ENCODE results near the gene SORBS1. TPM values are rescaled to one million over a fixed set of nuclear protein-coding genes. Genes with fewer than 3 reads are reported as not detected.

The SORBS1 gene
- total and polyA plus RNA-seq, 5 experiments from 2014 or later = 0.25 to 1.7 (median 0.49) TPM

- H3K4me1 Mint-ChIP-seq = no peaks in the 10 kb centered on the region
- ATAC-seq (no peak), DNase-seq (no peak)
- peaks cover 2 to 10% (median 3%) of the 10 kb centered on the region in 5 donors for H3K27me3 Mint-ChIP-seq
- no peak overlapping the region for H3K27ac Mint-ChIP-seq
- H3K36me3 Mint-ChIP-seq = no peaks in the 10 kb centered on the region
- no peak overlapping the region for H3K4me3 Mint-ChIP-seq
- H3K9me3 Mint-ChIP-seq = no peaks in the 10 kb centered on the region
- POLR2A ChIA-PET = no interaction called here
Observed at GRCh38 chr10:95516774-95517373, 44.3 kb downstream of the SORBS1 start.

- ATAC-seq (no peak), DNase-seq (no peak)
- H3K27ac Mint-ChIP-seq = no peak overlapping the region
- H3K27me3 Mint-ChIP-seq = peaks cover 3 to 18% (median 5%) of the 10 kb centered on the region in 5 donors
- H3K4me3 Mint-ChIP-seq = no peak overlapping the region
- H3K36me3 Mint-ChIP-seq = no peaks in the 10 kb centered on the region
- no peaks in the 10 kb centered on the region for H3K9me3 Mint-ChIP-seq
- H3K4me1 Mint-ChIP-seq = no peaks in the 10 kb centered on the region
- POLR2A ChIA-PET = no interaction called here
Observed at GRCh38 chr10:95513941-95514392, 47.2 kb downstream of the SORBS1 start.

GRCh38 chr10:95513008-95513589 lies 48.1 kb downstream of the SORBS1 start:
- H3K27ac Mint-ChIP-seq = no peak overlapping the region
- H3K4me3 Mint-ChIP-seq = no peak overlapping the region
- POLR2A ChIA-PET = no interaction called here
- no peaks in the 10 kb centered on the region for H3K9me3 Mint-ChIP-seq
- DNase-seq (no peak), ATAC-seq (no peak)
- no peaks in the 10 kb centered on the region for H3K4me1 Mint-ChIP-seq
- H3K36me3 Mint-ChIP-seq = no peaks in the 10 kb centered on the region
- peaks cover 4 to 18% (median 5%) of the 10 kb centered on the region in 5 donors for H3K27me3 Mint-ChIP-seq

GRCh38 chr10:95511314-95511713 lies 49.9 kb downstream of the SORBS1 start:
- ATAC-seq = no peak
- no peaks in the 10 kb centered on the region for H3K36me3 Mint-ChIP-seq
- no peak overlapping the region for H3K27ac Mint-ChIP-seq
- H3K4me3 Mint-ChIP-seq = no peak overlapping the region
- POLR2A ChIA-PET = no interaction called here
- no peaks in the 10 kb centered on the region for H3K4me1 Mint-ChIP-seq
- no peaks in the 10 kb centered on the region for H3K9me3 Mint-ChIP-seq
- peaks cover 4 to 18% (median 6%) of the 10 kb centered on the region in 5 donors for H3K27me3 Mint-ChIP-seq
- no peak for DNase-seq

GRCh38 chr10:95509251-95509650 lies 51.9 kb downstream of the SORBS1 start:
- Mint-ChIP-seq H3K4me3 (no peak overlapping the region), H3K36me3 (no peaks in the 10 kb centered on the region), H3K4me1 (no peaks in the 10 kb centered on the region), H3K27me3 (peaks cover 4 to 27% (median 7%) of the 10 kb centered on the region in 5 donors), H3K27ac (no peak overlapping the region), H3K9me3 (no peaks in the 10 kb centered on the region)
- POLR2A ChIA-PET = no interaction called here
- no peak for ATAC-seq
- no peak for DNase-seq

- H3K36me3 Mint-ChIP-seq = no peaks in the 10 kb centered on the region
- no peak overlapping the region for H3K4me3 Mint-ChIP-seq
- ATAC-seq (no peak), DNase-seq (no peak)
- no peak overlapping the region for H3K27ac Mint-ChIP-seq
- H3K9me3 Mint-ChIP-seq = no peaks in the 10 kb centered on the region
- POLR2A ChIA-PET = no interaction called here
- peaks cover 2 to 27% (median 7%) of the 10 kb centered on the region in 5 donors for H3K27me3 Mint-ChIP-seq
- H3K4me1 Mint-ChIP-seq = no peaks in the 10 kb centered on the region
Observed at GRCh38 chr10:95508730-95509129, 52.4 kb downstream of the SORBS1 start.

GRCh38 chr10:95506056-95506737 lies 55.0 kb downstream of the SORBS1 start:
- Mint-ChIP-seq H3K4me3 (no peak overlapping the region), H3K4me1 (no peaks in the 10 kb centered on the region), H3K9me3 (no peaks in the 10 kb centered on the region), H3K27me3 (peaks cover 0 to 10% (median 7%) of the 10 kb centered on the region in 5 donors), H3K36me3 (no peaks in the 10 kb centered on the region), H3K27ac (no peak overlapping the region)
- POLR2A ChIA-PET = no interaction called here
- DNase-seq = no peak
- ATAC-seq = no peak

- Mint-ChIP-seq H3K36me3 (no peaks in the 10 kb centered on the region), H3K27me3 (peaks cover 0 to 9% (median 5%) of the 10 kb centered on the region in 5 donors), H3K4me1 (no peaks in the 10 kb centered on the region), H3K9me3 (no peaks in the 10 kb centered on the region), H3K27ac (no peak overlapping the region), H3K4me3 (no peak overlapping the region)
- ATAC-seq (no peak), DNase-seq (no peak)
- POLR2A ChIA-PET = no interaction called here
Observed at GRCh38 chr10:95505641-95506040, 55.5 kb downstream of the SORBS1 start.

- no peak for DNase-seq
- Mint-ChIP-seq H3K36me3 (no peaks in the 10 kb centered on the region), H3K27me3 (peaks cover 0 to 9% (median 4%) of the 10 kb centered on the region in 5 donors), H3K4me1 (no peaks in the 10 kb centered on the region), H3K27ac (no peak overlapping the region), H3K9me3 (no peaks in the 10 kb centered on the region), H3K4me3 (no peak overlapping the region)
- POLR2A ChIA-PET = no interaction called here
- no peak for ATAC-seq
Observed at GRCh38 chr10:95505084-95505610, 56.0 kb downstream of the SORBS1 start.

GRCh38 chr10:95504246-95504691 lies 56.9 kb downstream of the SORBS1 start:
- POLR2A ChIA-PET = no interaction called here
- H3K4me1 Mint-ChIP-seq = no peaks in the 10 kb centered on the region

GRCh38 chr10:95503526-95503925 lies 57.6 kb downstream of the SORBS1 start:
- no peaks in the 10 kb centered on the region for H3K36me3 Mint-ChIP-seq
- no peaks in the 10 kb centered on the region for H3K9me3 Mint-ChIP-seq
- ATAC-seq = no peak
- H3K4me1 Mint-ChIP-seq = no peaks in the 10 kb centered on the region
- peaks cover 0 to 9% (median 4%) of the 10 kb centered on the region in 5 donors for H3K27me3 Mint-ChIP-seq
- POLR2A ChIA-PET = no interaction called here
- no peak for DNase-seq
- H3K4me3 Mint-ChIP-seq = no peak overlapping the region
- no peak overlapping the region for H3K27ac Mint-ChIP-seq

More at GRCh38 chr10:95504246-95504691, 56.9 kb downstream of the SORBS1 start:
- Mint-ChIP-seq H3K9me3 (no peaks in the 10 kb centered on the region), H3K27ac (no peak overlapping the region), H3K27me3 (peaks cover 0 to 9% (median 4%) of the 10 kb centered on the region in 5 donors), H3K36me3 (no peaks in the 10 kb centered on the region), H3K4me3 (no peak overlapping the region)
- ATAC-seq (no peak), DNase-seq (no peak)

GRCh38 chr10:95503001-95503400 lies 58.2 kb downstream of the SORBS1 start:
- DNase-seq = no peak
- H3K27me3 Mint-ChIP-seq = peaks cover 0 to 9% (median 4%) of the 10 kb centered on the region in 5 donors
- no peaks in the 10 kb centered on the region for H3K4me1 Mint-ChIP-seq
- no peak for ATAC-seq
- POLR2A ChIA-PET = no interaction called here
- H3K27ac Mint-ChIP-seq = no peak overlapping the region
- no peaks in the 10 kb centered on the region for H3K9me3 Mint-ChIP-seq
- no peak overlapping the region for H3K4me3 Mint-ChIP-seq
- H3K36me3 Mint-ChIP-seq = no peaks in the 10 kb centered on the region

- H3K27ac Mint-ChIP-seq = no peak overlapping the region
- no peak for ATAC-seq
Observed at GRCh38 chr10:95502377-95502776, 58.8 kb downstream of the SORBS1 start.

More at GRCh38 chr10:95502377-95502776, 58.8 kb downstream of the SORBS1 start:
- Mint-ChIP-seq H3K4me1 (no peaks in the 10 kb centered on the region), H3K36me3 (no peaks in the 10 kb centered on the region), H3K27me3 (peaks cover under 1 to 9% (median 4%) of the 10 kb centered on the region in 5 donors), H3K9me3 (no peaks in the 10 kb centered on the region), H3K4me3 (no peak overlapping the region)
- POLR2A ChIA-PET = no interaction called here
- DNase-seq = no peak
